Endothelial cell (in vitro differentiated cells): ENCODE measurements around the gene PDK4. TPM values are rescaled to one million over a fixed set of nuclear protein-coding genes. Genes with fewer than 3 reads are reported as not detected.

ENCODE experiments used
- DNase-seq: peaks from one replicate; pipeline ENCODE4 v3.0.0; 2021; ENCODE audit warnings: low spot score
- H3K27ac Mint-ChIP-seq: one replicate; pipeline ENCODE4 v1.8.0; 2021; ENCODE audit warnings: mixed read lengths, inconsistent platforms; ENCODE audit not compliant: unreplicated experiment
- H3K27me3 Mint-ChIP-seq: one replicate; pipeline ENCODE4 v1.8.0; 2021; ENCODE audit warnings: mild to moderate bottlenecking, moderate library complexity, mixed read lengths, inconsistent platforms; ENCODE audit not compliant: unreplicated experiment
- H3K36me3 Mint-ChIP-seq: one replicate; pipeline ENCODE4 v1.8.0; 2021; ENCODE audit warnings: mild to moderate bottlenecking, low read depth, mixed read lengths, inconsistent platforms; ENCODE audit not compliant: unreplicated experiment
- H3K4me1 Mint-ChIP-seq: one replicate; pipeline ENCODE4 v1.8.0; 2021; ENCODE audit warnings: mild to moderate bottlenecking, mixed read lengths, inconsistent platforms; ENCODE audit not compliant: unreplicated experiment
- H3K4me3 Mint-ChIP-seq: one replicate; pipeline ENCODE4 v1.8.0; 2021; ENCODE audit warnings: mild to moderate bottlenecking, mixed read lengths, inconsistent platforms; ENCODE audit not compliant: unreplicated experiment
- H3K9me3 Mint-ChIP-seq: one replicate; pipeline ENCODE4 v1.8.0; 2021; ENCODE audit warnings: mixed read lengths, inconsistent platforms; ENCODE audit not compliant: unreplicated experiment
- CTCF ChIP-seq: fragments of 200-600 bp; sonication (generic); IDR thresholded peaks from one replicate; pipeline ENCODE4 v1.5.0; 2021; ENCODE audit warnings: antibody characterized with exemption; ENCODE audit not compliant: unreplicated experiment
- long read RNA-seq: library from polyadenylated mRNA; unstranded; transcript quantifications from one replicate; pipeline ENCODE4 v2.0.0, GENCODE V29; 2020; ENCODE audit not compliant: unreplicated experiment
- total RNA-seq: library from RNA; stranded (reverse); fragmentation: NEBNext Ultra II Directional; extraction: Animal tissue kit (Norgen Biotek cat#: 25700); gene quantifications from one replicate; pipeline ENCODE4 v1.2.1, GENCODE V29; 2021; ENCODE audit not compliant: unreplicated experiment

The PDK4 gene
- total RNA-seq: 0.23 TPM
- long read RNA-seq: 0 reads

DNA sequence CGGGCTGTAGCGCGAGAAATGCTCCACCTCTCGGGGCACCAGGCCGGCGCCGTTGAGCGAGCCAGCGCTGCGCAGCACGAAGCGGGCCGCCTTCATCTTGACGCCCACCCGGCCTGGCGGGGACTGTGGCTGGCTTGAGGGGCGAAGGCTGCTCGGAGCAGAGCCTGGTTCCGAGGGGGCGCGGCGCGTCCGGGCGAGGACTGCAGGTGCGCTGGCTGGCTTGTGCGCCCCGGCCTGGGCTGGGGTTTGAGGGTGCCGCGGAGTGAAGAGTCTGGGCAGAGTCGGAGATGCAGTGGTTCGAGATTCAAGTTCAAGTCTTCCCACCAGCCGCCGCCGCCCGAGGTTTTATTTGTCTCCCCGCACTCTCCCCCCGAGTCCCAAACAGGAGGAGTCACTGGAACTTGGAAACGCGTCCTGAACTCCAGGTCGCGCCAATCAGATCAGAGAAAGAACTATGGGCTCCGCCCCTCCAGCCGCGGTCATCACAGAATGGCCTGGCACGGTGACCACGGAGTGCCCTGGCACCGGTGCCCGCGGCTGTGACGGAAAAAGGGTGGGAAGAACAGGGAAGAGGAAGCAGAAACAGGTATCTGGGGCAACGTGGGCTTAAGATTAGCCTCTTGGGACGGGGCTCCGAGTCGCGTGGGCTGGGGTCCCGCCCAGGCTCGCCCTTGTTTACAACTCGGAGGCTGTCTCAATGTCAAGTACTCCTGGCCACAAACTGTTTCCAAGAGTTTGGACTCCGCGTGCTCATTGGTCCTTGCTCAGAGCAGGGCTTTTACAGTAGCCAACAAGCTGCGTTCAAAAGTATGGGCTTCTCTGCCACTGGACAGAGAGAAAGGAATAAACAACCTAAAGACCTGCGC lies at the start of gene PDK4:
Gene PDK4 (minus strand): TSS at position 319 of the 866 bp plus-strand sequence. CDS start 223 bp downstream, at position 96.
- H3K4me3 Mint-ChIP-seq: peak within 1 kb of the TSS; percentile 95

DNA sequence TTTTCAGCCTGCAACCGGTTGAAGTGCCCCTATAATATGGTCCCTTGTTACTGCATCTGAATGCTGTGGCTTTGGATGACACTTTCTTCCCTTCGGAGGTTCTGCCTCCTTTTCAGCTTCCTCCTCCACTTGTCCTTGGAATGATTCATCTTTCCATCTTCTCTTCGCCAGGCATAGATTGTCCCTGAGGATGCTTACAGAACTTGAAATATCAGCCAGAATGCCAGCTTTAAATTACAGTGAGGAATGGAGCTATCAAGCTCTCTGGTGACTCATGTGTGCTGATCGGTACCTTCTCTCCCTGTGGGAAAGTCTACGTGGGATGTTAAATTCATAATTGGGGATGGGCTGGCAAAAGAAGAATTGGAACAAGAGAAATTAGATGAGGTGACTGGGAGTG lies 45.9 kb upstream of the PDK4 start:
- Mint-ChIP-seq H3K9me3 (no peaks in the 10 kb centered on the region), H3K27me3 (no peaks in the 10 kb centered on the region)

More for the DNA sequence above, at the start of gene PDK4:
- Mint-ChIP-seq H3K27ac (no peak within 1 kb of the TSS), H3K4me1 (peaks cover 11% of the 10 kb centered on the region), H3K9me3 (no peaks in the 10 kb centered on the region), H3K36me3 (no peaks in the 10 kb centered on the region), H3K27me3 (peaks cover 7% of the 10 kb centered on the region)
- no peak for TF ChIP-seq CTCF
- DNase-seq: peak; percentile 37

DNA sequence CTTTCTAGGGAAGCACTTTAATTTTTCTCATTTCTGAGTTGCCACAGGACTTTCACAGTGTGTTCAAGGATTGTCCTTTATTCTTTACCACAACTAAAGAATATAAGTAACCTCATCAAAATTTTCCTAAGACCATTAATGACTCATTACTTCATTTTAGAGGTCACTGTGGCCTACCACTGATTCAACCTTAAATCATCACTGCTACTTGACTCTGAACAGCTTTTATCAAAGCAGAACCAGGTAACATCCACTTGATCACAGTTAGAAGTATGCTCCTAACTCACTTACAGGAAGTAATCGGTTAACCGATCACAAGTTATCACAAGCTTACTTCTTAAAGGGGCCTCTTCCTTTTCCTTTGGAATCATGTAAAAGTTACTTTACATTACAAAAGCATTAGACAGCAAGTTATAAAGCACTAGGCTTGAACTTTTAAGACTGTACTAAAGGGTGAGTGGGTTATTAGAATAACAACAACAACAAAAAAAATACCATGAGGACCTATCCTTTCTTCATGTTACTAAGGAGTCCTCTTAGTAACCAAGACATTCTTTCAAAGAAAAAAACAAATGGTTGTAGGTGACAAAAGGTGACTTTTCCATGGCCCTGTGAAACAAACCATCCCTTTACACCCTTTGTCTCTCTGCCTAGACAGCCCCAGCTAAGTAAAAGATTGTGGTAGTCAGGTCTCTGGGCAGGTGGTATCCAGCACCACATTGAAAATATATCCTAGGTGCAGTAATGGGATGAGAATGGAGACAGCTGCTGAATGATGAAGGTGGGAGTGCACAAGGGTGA lies 40.0 kb upstream of the PDK4 start:
- TF ChIP-seq CTCF: no peak
- Mint-ChIP-seq H3K4me1 (peaks cover 13% of the 10 kb centered on the region), H3K27me3 (no peaks in the 10 kb centered on the region), H3K27ac (no peak overlapping the region), H3K36me3 (no peaks in the 10 kb centered on the region), H3K4me3 (no peak overlapping the region), H3K9me3 (no peaks in the 10 kb centered on the region)
- DNase-seq: no peak

More for the DNA sequence above, 45.9 kb upstream of the PDK4 start:
- no peak for DNase-seq
- no peak for TF ChIP-seq CTCF
- H3K4me1 Mint-ChIP-seq: peaks cover 6% of the 10 kb centered on the region
- H3K36me3 Mint-ChIP-seq: no peaks in the 10 kb centered on the region
- H3K4me3 Mint-ChIP-seq: no peak overlapping the region
- H3K27ac Mint-ChIP-seq: no peak overlapping the region

DNA sequence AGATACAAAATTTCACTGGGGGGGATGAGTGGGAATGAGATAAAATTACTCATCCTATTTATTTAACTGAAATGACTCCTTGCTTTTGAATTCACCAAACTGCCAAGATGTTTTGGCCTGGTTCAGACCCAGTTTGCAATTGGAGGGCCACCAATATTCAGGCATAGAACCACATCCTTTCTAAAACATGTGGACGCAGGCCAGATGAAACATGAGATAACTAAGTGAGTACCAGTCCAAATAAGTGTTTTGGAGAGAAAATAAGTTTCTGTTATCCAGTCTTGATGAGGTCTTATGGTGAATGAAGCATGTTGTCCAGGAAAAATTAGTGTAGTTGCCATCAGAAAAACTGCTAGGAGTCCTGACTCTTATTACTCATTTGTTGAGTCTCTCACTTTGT lies 36.3 kb upstream of the PDK4 start:
- TF ChIP-seq CTCF: no peak
- Mint-ChIP-seq H3K9me3 (no peaks in the 10 kb centered on the region), H3K27me3 (no peaks in the 10 kb centered on the region), H3K4me3 (no peak overlapping the region), H3K4me1 (peaks cover 9% of the 10 kb centered on the region), H3K36me3 (no peaks in the 10 kb centered on the region), H3K27ac (no peak overlapping the region)
- DNase-seq: no peak
